Brain microvascular endothelial cell (primary cell): Measurements from ENCODE around the gene CSK.
A peak's percentile ranks its signal among the peaks of the same experiment; 100 is the strongest.
"Not testable (repeated sequence)": the region's sequence is repeated elsewhere in the genome, so short reads cannot be mapped to it uniquely, and the experiment has no call there.

Experiments used
- DNase-seq: peaks from one replicate; pipeline ENCODE4 v3.0.0-alpha.2; 2020
- H3K27ac ChIP-seq: fragments of 250-450 bp; sonication (Bioruptor Pico); 2 replicates; pipeline ENCODE4 v1.5.1; 2020; ENCODE audit warnings: mild to moderate bottlenecking, moderate library complexity
- H3K27me3 ChIP-seq: fragments of 250-450 bp; sonication (Bioruptor Pico); replicated peaks from 2 replicates; pipeline ENCODE4 v1.5.1; 2020; ENCODE audit warnings: mild to moderate bottlenecking
- H3K36me3 ChIP-seq: fragments of 250-450 bp; sonication (Bioruptor Pico); replicated peaks from 2 replicates; pipeline ENCODE4 v1.5.1; 2020; ENCODE audit warnings: mild to moderate bottlenecking
- H3K4me3 ChIP-seq: 2 replicates; pipeline ENCODE4 v1.5.1; 2011; ENCODE audit warnings: low read depth, mild to moderate bottlenecking, control low read depth, low read length, moderate library complexity
- in situ Hi-C: cut with HindIII; loops from 2 replicates; pipeline ENCODE4 v1.10.0; 2017; ENCODE audit warnings: low sequenced_read_pairs, low pct_ligation_motif_present
- TF ChIP-seq, protein P1 (sequence below): IDR thresholded peaks from 2 replicates; pipeline ENCODE4 v1.5.1; 2011; ENCODE audit warnings: low read depth, mild to moderate bottlenecking, moderate library complexity, low read length, control low read depth, inconsistent platforms; ENCODE audit errors: missing control alignments

Gene CSK

DNA sequence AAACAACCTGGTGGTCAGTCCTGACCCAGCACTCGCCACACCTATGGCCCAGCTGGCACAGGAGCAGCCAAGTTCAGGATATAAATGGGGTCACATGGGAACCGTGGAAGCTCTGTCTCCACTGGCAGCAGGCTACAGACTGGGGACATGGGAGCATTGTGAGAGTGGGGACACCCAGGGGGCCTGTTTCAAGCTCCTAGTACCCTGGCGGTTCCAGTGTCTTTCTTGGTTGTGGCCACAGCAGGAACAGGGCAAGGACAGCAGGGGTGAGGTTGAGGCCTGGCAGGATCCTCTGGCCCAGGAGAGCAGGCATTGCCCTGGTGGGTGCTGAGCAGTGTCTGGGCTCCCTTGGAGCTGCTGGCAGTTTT, 1.9 kb downstream of the CSK start:
- Histone ChIP-seq H3K27ac (no peak overlapping the region), H3K4me3 (peak overlapping the region; percentile 79), H3K36me3 (no peaks in the 10 kb centered on the region), H3K27me3 (no peaks in the 10 kb centered on the region)
- TF ChIP-seq, protein P1, sequence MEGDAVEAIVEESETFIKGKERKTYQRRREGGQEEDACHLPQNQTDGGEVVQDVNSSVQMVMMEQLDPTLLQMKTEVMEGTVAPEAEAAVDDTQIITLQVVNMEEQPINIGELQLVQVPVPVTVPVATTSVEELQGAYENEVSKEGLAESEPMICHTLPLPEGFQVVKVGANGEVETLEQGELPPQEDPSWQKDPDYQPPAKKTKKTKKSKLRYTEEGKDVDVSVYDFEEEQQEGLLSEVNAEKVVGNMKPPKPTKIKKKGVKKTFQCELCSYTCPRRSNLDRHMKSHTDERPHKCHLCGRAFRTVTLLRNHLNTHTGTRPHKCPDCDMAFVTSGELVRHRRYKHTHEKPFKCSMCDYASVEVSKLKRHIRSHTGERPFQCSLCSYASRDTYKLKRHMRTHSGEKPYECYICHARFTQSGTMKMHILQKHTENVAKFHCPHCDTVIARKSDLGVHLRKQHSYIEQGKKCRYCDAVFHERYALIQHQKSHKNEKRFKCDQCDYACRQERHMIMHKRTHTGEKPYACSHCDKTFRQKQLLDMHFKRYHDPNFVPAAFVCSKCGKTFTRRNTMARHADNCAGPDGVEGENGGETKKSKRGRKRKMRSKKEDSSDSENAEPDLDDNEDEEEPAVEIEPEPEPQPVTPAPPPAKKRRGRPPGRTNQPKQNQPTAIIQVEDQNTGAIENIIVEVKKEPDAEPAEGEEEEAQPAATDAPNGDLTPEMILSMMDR, result no peak
- DNase-seq, result no peak
- in situ Hi-C loops, result no loop called here

DNA sequence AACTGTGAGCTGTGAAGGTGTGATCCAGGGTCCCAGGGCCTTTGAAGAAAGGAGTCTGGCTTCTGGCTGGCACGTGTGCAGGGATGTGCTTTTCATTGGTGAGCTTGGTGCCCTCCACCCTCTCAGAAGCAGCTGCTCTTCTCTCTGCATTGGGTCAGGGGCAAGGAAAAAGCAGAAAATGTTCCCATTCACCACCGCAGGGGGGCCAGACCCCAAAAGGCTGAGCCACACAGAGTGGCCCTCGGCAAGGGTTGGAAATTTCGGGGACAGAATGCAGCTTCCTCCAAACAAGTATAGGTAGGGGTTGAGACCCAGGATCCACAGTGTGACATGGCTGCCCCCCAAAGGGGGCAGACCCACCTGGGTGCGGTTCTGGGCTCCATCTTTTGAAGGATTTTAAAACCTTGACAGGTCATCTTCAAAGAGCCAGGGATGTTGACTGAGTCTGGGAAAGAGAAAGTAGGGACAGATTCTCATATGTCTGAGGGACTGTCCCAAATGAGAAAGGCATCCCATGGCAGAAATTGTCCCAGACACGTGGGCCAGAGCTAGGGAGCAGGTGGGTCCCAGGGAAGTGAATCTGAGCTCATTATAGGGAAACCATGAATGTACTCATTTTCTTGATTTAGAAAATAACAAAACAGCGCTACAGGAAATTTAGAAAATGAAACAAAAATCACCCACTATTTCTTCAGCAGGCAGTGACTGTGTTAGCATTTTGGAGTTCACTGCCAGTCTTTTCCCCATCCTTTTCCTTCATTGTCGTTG, 2.7 kb downstream of the CSK start:
- Histone ChIP-seq H3K4me3 (no peak overlapping the region), H3K36me3 (no peaks in the 10 kb centered on the region), H3K27ac (no peak overlapping the region), H3K27me3 (no peaks in the 10 kb centered on the region)
- in situ Hi-C loops, result no loop called here
- no peak for DNase-seq
- TF ChIP-seq, protein P1, result no peak

DNA sequence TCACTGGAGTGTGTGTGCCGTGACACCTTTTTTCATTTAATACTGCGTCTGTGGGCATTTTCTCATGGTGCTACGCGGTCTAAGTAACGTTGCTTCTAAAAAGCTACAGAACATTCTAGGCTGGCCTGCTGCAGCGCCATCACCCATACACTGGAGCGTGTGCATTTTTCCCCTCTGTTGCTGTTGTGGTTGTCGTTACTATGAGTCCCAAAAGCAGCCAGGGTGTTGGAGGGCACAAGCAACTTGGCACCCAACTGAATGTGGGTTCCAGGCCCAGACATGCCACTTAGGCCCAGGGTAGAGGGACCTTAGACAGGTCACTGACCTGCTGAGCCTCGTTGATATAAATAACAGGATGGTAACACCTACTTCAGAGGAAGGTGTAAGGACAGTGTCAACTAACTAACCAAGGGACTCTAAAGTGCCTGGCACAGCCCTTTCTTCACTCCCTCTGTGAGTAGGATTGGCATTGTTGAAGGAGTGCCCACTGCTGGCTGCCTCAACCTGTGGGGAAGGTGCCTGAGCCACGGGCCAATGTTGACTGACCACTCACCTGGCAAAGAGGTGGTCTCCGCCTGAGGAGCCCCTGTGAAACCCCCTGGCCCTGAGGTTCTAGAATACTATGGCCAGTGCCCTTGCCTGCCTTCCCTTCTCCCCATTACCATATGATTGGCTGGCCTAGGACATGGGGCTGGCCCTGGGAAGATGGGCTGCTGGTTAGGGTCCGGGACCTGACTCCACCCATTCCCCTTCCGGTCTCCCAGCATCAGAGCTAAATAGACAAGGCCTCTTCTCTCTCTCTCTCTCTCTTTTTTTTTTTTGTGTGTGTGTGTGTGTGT, 3.5 kb downstream of the CSK start:
- no peak for DNase-seq
- TF ChIP-seq, protein P1, result no peak
- in situ Hi-C loops, result no loop called here
- no peak overlapping the region for H3K4me3 ChIP-seq
- H3K27me3 ChIP-seq, result no peaks in the 10 kb centered on the region
- no peaks in the 10 kb centered on the region for H3K36me3 ChIP-seq
- H3K27ac ChIP-seq, result no peak overlapping the region

DNA sequence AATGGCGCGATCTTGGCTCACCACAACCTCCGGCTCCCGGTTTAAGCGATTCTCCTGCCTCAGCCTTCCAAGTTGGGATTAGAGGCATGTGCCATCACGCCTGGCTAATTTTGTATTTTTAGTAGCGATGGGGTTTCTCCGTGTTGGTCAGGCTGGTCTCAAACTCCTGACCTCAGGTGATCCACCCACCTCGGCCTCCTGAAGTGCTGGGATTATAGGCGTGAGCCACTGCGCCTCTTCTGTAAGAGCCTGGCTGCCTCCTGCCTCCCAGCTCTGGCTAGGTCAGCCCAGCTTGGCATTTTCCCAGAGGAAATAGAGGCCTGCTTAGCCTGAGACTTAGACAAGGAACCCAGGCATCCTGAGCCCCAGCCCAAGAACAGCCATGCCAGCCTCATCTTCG, 4.2 kb downstream of the CSK start:
- not testable (repeated sequence) for H3K27ac ChIP-seq

DNA sequence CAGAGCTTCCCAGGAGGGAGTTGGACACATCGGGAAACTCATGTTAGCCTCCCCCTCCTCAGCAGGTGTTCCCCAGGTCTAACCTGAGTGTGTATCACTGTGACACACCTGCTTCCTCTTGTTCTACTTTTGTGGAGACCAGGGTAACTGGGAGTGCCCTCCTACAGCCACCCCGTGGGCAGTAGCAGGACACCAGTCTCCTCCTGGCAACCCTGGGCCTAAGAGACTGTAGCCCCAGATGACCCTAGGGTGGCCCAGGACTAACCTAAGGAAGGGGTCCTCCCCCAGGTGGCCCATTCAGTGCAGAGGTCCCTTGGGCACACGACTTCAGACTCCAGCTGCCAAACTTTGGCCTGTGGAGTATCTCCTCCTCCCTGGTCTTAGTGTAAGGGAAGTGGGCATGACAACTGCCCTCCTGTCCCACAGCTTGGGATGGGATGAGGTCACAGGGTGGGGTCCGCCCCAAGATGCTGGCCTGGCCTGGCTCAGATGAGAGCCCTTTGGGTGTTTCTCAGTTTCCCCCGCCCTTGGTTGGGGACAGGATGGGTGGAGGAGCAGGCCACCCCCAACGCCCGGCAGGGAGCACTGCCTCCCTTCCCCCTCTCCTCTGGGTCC, 4.8 kb downstream of the CSK start:
- Histone ChIP-seq H3K27ac (no peak overlapping the region), H3K4me3 (no peak overlapping the region), H3K27me3 (no peaks in the 10 kb centered on the region), H3K36me3 (no peaks in the 10 kb centered on the region)
- TF ChIP-seq, protein P1, result no peak
- in situ Hi-C loops, result no loop called here
- DNase-seq, result no peak

More for the DNA sequence above, 4.2 kb downstream of the CSK start:
- DNase-seq, in situ Hi-C loops, H3K4me3 ChIP-seq, H3K36me3 ChIP-seq, H3K27me3 ChIP-seq: not testable (repeated sequence)

DNA sequence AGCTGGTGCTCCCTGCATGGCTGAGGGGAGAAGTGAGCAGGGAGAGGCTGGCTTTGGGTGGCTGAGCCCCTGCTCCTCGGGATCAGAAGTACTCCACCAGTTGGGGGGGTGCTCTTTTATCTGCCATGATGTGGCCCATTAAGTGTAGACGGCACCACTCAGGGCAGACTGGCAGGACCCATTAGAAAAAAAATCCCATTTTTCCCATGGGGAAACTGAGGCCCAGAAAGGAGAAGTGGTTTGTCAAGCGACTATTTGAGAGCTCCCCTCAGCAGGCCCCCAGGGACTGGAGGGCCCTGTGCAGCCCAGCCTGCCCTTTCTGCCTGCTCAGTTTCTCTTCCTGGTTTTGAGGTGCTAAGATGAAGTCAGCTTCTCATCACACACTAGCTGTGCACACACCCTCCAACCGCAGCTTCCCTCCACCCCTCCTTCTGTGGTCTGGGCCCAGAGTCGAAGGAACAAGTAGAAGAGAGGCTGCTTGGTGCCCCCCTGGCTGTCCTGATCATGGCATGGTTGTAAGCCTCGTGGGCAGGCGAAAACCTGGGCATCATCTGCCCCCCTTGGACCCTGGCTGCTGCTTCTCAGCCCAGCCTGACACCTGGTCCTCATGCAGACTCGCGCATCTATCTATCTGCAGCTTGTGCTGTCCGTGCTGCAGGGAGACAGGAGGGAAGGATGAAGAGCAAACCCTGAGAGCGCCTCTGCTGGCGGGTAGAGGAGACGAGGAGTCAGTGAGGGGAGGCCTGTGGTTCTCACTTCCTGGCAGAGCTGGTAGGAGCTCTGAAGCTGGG, 5.6 kb downstream of the CSK start:
- Histone ChIP-seq H3K4me3 (no peak overlapping the region), H3K36me3 (no peaks in the 10 kb centered on the region), H3K27me3 (no peaks in the 10 kb centered on the region), H3K27ac (peak overlapping the region; percentile 9)
- in situ Hi-C loops, result no loop called here
- TF ChIP-seq, protein P1, result peak; percentile 92
- peak; percentile 86 for DNase-seq
